Astrocyte (in vitro differentiated cells and primary cell): ENCODE data around the gene RBM42. TPM values are rescaled to one million over a fixed set of nuclear protein-coding genes. Genes with fewer than 3 reads are reported as not detected.

Experiments used
- DNase-seq: peaks from one replicate; pipeline ENCODE4 v3.0.0-alpha.2; 2010; ENCODE audit warnings: low read depth
- FAIRE-seq: peaks from 2 replicates; lab custom pipeline; 2011; peaks lifted over from hg19 to GRCh38; lab: Jason Lieb, UNC
- H2AFZ ChIP-seq: 2 replicates; pipeline ENCODE4 v1.6.0; 2012; ENCODE audit warnings: low read depth, low read length, inconsistent platforms
- H3K27ac ChIP-seq: 2 replicates; pipeline ENCODE4 v1.5.1; 2011; ENCODE audit warnings: low read depth, low read length, inconsistent platforms
- H3K27me3 ChIP-seq: 2 replicates; pipeline ENCODE4 v1.6.0; 2011; ENCODE audit warnings: low read length, inconsistent platforms; ENCODE audit not compliant: insufficient read depth
- H3K36me3 ChIP-seq: 2 replicates; pipeline ENCODE4 v1.5.1; 2011; ENCODE audit warnings: low read length, inconsistent platforms; ENCODE audit not compliant: insufficient read depth
- H3K4me1 ChIP-seq: 2 replicates; pipeline ENCODE4 v1.5.1; 2011; ENCODE audit warnings: low read length, inconsistent platforms; ENCODE audit not compliant: insufficient read depth
- H3K4me2 ChIP-seq: 2 replicates; pipeline ENCODE4 v1.6.0; 2012; ENCODE audit warnings: low read length, inconsistent platforms
- H3K4me3 ChIP-seq: 2 replicates; pipeline ENCODE4 v1.5.1; 2011; ENCODE audit warnings: low read depth, mild to moderate bottlenecking, low read length, inconsistent platforms; ENCODE audit not compliant: insufficient read depth
- H3K79me2 ChIP-seq: 2 replicates; pipeline ENCODE4 v1.6.0; 2012; ENCODE audit warnings: mild to moderate bottlenecking, low read length, inconsistent platforms; ENCODE audit not compliant: insufficient read depth
- H3K9ac ChIP-seq: 2 replicates; pipeline ENCODE4 v1.6.0; 2012; ENCODE audit warnings: mild to moderate bottlenecking, low read length, inconsistent platforms
- H3K9me3 ChIP-seq: 2 replicates; pipeline ENCODE4 v1.5.1; 2012; ENCODE audit warnings: low read depth, mild to moderate bottlenecking, low read length, inconsistent platforms; ENCODE audit not compliant: insufficient read depth
- H4K20me1 ChIP-seq: 2 replicates; pipeline ENCODE4 v1.6.0; 2012; ENCODE audit warnings: low read length, inconsistent platforms; ENCODE audit not compliant: insufficient read depth
- H3K27ac Mint-ChIP-seq: one replicate; pipeline ENCODE4 v1.8.0; 2021; ENCODE audit warnings: mild to moderate bottlenecking, mixed read lengths; ENCODE audit not compliant: unreplicated experiment
- H3K27me3 Mint-ChIP-seq: one replicate; pipeline ENCODE4 v1.8.0; 2021; ENCODE audit warnings: low read depth, mixed read lengths; ENCODE audit not compliant: unreplicated experiment
- H3K36me3 Mint-ChIP-seq: one replicate; pipeline ENCODE4 v1.8.0; 2021; ENCODE audit warnings: low read depth, mixed read lengths; ENCODE audit not compliant: unreplicated experiment
- H3K4me1 Mint-ChIP-seq: one replicate; pipeline ENCODE4 v1.8.0; 2021; ENCODE audit warnings: low read depth, mixed read lengths; ENCODE audit not compliant: unreplicated experiment
- H3K4me3 Mint-ChIP-seq: one replicate; pipeline ENCODE4 v1.8.0; 2021; ENCODE audit warnings: mild to moderate bottlenecking, moderate library complexity, mixed read lengths; ENCODE audit not compliant: unreplicated experiment
- H3K9me3 Mint-ChIP-seq: one replicate; pipeline ENCODE4 v1.8.0; 2021; ENCODE audit warnings: mild to moderate bottlenecking, mixed read lengths; ENCODE audit not compliant: unreplicated experiment
- EZH2 ChIP-seq: IDR thresholded peaks from 2 replicates; pipeline ENCODE4 v1.6.1; 2012; ENCODE audit warnings: mild to moderate bottlenecking, low read length, inconsistent platforms; ENCODE audit not compliant: insufficient read depth
- total RNA-seq: library from RNA; stranded (reverse); gene quantifications from 2 replicates; pipeline ENCODE4 v1.2.1, GENCODE V29; 2021
- TF ChIP-seq, protein P1 (sequence below): IDR thresholded peaks from 2 replicates; pipeline ENCODE4 v1.5.1; 2011; ENCODE audit warnings: low read depth, mild to moderate bottlenecking, inconsistent platforms, low read length, moderate library complexity; ENCODE audit not compliant: insufficient read depth

RBM42 gene
- total RNA-seq, 1 donor from 2014 or later = 102 TPM

DNA sequence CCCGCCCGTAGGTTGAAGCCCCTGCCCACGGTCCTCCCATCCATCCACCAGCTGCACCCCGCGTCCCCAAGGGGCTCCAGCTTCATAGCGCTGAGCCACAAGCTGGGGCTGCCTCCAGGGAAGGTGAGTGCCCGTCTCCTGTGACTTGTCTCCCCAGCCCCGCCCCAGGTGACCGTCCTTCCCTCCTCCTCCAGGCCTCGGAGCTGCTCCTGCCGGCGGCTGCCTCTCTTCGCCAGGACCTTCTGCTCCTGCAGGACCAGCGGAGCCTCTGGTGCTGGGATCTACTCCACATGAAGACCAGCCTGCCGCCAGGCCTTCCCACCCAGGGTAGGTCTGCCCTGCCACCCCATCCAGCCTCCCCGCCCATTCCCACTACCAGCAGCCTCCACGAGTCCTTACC lies 8.8 kb upstream of the RBM42 start:
- Histone ChIP-seq H3K9me3 (no peaks in the 10 kb centered on the region), H3K4me2 (no peak overlapping the region), H3K27me3 (no peaks in the 10 kb centered on the region), H3K79me2 (no peaks in the 10 kb centered on the region), H4K20me1 (no peaks in the 10 kb centered on the region), H3K27ac (no peak overlapping the region), H3K4me3 (no peak overlapping the region), H2AFZ (no peak overlapping the region), H3K4me1 (no peaks in the 10 kb centered on the region), H3K9ac (no peak overlapping the region), H3K36me3 (peaks cover 2% of the 10 kb centered on the region)
- TF ChIP-seq EZH2 = no peak
- TF ChIP-seq, protein P1, sequence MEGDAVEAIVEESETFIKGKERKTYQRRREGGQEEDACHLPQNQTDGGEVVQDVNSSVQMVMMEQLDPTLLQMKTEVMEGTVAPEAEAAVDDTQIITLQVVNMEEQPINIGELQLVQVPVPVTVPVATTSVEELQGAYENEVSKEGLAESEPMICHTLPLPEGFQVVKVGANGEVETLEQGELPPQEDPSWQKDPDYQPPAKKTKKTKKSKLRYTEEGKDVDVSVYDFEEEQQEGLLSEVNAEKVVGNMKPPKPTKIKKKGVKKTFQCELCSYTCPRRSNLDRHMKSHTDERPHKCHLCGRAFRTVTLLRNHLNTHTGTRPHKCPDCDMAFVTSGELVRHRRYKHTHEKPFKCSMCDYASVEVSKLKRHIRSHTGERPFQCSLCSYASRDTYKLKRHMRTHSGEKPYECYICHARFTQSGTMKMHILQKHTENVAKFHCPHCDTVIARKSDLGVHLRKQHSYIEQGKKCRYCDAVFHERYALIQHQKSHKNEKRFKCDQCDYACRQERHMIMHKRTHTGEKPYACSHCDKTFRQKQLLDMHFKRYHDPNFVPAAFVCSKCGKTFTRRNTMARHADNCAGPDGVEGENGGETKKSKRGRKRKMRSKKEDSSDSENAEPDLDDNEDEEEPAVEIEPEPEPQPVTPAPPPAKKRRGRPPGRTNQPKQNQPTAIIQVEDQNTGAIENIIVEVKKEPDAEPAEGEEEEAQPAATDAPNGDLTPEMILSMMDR = no peak
- Mint-ChIP-seq H3K27me3 (peaks cover 1% of the 10 kb centered on the region), H3K9me3 (no peaks in the 10 kb centered on the region), H3K4me3 (no peak overlapping the region), H3K4me1 (no peaks in the 10 kb centered on the region), H3K27ac (no peak overlapping the region), H3K36me3 (peaks cover 4% of the 10 kb centered on the region)
- DNase-seq (no peak), FAIRE-seq (no peak)

DNA sequence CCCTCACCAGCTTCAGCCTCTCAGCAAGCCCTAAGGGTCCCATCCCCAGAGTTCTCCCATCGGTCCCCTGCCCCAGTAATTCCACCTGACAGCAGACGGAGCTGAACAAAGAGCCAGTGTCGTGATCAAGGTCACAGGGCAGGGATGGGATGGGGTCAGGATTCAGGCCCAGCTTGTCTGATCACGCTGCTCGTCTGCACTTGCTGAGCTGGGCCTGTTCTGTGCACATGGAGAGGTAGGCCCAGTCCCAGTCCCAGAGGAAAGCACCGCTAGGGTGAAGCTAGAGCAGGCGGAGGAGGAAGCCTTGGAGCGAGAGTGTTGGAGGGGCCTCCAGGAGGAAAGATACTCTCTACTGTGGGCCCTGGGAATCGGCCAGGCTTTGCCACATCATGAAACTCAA lies 7.1 kb upstream of the RBM42 start:
- H3K79me2 ChIP-seq = no peaks in the 10 kb centered on the region
- Mint-ChIP-seq H3K27me3 (no peaks in the 10 kb centered on the region), H3K4me3 (no peak overlapping the region), H3K27ac (no peak overlapping the region), H3K36me3 (peaks cover 4% of the 10 kb centered on the region), H3K4me1 (no peaks in the 10 kb centered on the region), H3K9me3 (no peaks in the 10 kb centered on the region)
- no peaks in the 10 kb centered on the region for H3K4me1 ChIP-seq
- H2AFZ ChIP-seq = no peak overlapping the region
- FAIRE-seq = no peak
- H3K9ac ChIP-seq = no peak overlapping the region
- no peaks in the 10 kb centered on the region for H3K9me3 ChIP-seq
- H3K36me3 ChIP-seq = peaks cover 2% of the 10 kb centered on the region
- TF ChIP-seq, protein P1 = no peak
- no peak for TF ChIP-seq EZH2
- H3K27ac ChIP-seq = no peak overlapping the region
- no peak overlapping the region for H3K4me3 ChIP-seq
- H3K4me2 ChIP-seq = no peak overlapping the region
- H3K27me3 ChIP-seq = no peaks in the 10 kb centered on the region
- H4K20me1 ChIP-seq = no peaks in the 10 kb centered on the region
- DNase-seq = no peak

- Histone ChIP-seq H3K79me2 (no peaks in the 10 kb centered on the region), H3K36me3 (peaks cover 2% of the 10 kb centered on the region), H3K27ac (no peak overlapping the region), H2AFZ (no peak overlapping the region), H3K4me3 (no peak overlapping the region), H4K20me1 (no peaks in the 10 kb centered on the region), H3K9me3 (no peaks in the 10 kb centered on the region), H3K9ac (no peak overlapping the region), H3K27me3 (no peaks in the 10 kb centered on the region), H3K4me1 (no peaks in the 10 kb centered on the region), H3K4me2 (no peak overlapping the region)
- no peak for FAIRE-seq
- Mint-ChIP-seq H3K4me1 (no peaks in the 10 kb centered on the region), H3K9me3 (no peaks in the 10 kb centered on the region), H3K36me3 (peaks cover 4% of the 10 kb centered on the region), H3K4me3 (no peak overlapping the region), H3K27me3 (no peaks in the 10 kb centered on the region), H3K27ac (no peak overlapping the region)
- TF ChIP-seq, protein P1 = no peak
- TF ChIP-seq EZH2 = no peak
- DNase-seq = no peak
These were observed 6.1 kb upstream of the RBM42 start for GRCh38 chr19:35622750-35623149.
